Measurements from ENCODE around the gene COCH. TPM values are rescaled to one million over a fixed set of nuclear protein-coding genes. Genes with fewer than 3 reads are reported as not detected.

The COCH gene
- total and polyA plus RNA-seq, 9 donors, result 0.30 to 2.6 (median 1.2) TPM; not detected in 1

DNA sequence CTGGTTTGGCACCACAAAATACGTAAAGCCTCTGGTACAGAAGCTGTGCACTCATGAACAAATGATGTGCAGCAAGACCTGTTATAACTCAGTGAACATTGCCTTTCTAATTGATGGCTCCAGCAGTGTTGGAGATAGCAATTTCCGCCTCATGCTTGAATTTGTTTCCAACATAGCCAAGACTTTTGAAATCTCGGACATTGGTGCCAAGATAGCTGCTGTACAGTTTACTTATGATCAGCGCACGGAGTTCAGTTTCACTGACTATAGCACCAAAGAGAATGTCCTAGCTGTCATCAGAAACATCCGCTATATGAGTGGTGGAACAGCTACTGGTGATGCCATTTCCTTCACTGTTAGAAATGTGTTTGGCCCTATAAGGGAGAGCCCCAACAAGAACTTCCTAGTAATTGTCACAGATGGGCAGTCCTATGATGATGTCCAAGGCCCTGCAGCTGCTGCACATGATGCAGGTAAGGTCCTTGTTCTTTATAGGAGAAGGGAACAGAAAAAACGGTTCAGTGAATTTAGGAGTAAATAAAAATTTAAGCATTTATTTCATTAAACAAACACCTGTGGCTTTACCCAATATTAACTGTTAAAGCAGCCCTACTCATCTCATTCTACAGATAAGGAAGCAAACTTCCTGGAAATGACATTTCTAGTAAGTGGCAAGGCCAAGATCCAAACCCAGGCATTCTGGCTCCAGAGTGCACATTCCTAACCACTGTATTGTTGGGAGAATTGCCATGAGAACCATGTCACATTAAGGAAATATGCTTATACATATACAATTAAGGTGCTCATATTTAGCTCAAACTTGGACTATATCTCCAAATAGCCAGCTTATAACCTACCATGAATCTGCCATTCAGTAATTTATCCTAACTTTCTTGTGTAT, 11.7 kb downstream of the COCH start:
- intact Hi-C loops (cut with DNase I), result no loop called here
- Histone ChIP-seq H3K27me3 (no peaks in the 10 kb centered on the region), H3K27ac (no peak overlapping the region), H3K4me3 (no peak overlapping the region), H3K36me3 (no peaks in the 10 kb centered on the region), H3K9me3 (no peaks in the 10 kb centered on the region), H3K4me1 (ENCODE audit: insufficient read depth) (no peaks in the 10 kb centered on the region)
- no peak for DNase-seq
- TF ChIP-seq, protein P1, sequence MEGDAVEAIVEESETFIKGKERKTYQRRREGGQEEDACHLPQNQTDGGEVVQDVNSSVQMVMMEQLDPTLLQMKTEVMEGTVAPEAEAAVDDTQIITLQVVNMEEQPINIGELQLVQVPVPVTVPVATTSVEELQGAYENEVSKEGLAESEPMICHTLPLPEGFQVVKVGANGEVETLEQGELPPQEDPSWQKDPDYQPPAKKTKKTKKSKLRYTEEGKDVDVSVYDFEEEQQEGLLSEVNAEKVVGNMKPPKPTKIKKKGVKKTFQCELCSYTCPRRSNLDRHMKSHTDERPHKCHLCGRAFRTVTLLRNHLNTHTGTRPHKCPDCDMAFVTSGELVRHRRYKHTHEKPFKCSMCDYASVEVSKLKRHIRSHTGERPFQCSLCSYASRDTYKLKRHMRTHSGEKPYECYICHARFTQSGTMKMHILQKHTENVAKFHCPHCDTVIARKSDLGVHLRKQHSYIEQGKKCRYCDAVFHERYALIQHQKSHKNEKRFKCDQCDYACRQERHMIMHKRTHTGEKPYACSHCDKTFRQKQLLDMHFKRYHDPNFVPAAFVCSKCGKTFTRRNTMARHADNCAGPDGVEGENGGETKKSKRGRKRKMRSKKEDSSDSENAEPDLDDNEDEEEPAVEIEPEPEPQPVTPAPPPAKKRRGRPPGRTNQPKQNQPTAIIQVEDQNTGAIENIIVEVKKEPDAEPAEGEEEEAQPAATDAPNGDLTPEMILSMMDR (IDR thresholded peaks at IDR 0.05), result no peak
- TF ChIP-seq EP300 (IDR thresholded peaks at IDR 0.05), result no peak
- 86 to 91% (median 87%) methylated on average over 7 of the region's 7 CpGs for WGBS, 3 donors

DNA sequence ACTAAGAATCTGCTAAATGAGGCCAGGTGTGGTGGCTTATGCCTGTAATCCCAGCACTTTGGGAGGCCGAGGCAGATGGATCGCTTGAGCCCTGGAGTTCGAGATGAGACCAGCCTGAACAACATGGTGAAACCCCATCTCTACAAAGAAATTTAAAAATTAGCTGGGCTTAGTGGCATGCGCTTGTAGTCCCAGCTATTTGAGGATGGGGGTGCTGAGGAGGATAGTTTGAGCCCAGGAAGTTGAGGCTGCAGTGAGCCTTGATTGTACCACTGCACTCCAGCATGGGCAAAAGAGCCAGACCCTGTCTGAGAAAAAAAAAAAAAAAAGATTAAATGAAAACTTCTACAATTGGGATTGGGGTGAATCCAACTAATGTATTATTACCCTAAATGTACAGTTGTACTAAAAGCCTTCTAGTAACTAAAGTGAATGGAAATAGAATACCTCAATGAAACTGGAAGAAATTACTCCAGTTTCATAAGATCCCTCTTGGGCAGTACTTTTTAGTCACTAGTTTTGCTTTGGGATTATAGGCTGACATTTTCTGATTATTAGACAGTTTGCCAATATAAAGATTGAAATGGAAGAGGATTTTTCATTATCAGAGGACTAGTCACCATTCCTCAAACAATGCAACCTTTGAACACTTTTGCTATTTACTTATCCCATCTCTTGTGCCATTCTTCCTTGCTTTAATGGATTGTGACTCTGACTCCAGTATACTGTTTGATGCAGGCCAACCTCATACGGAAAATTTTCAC, 14.3 kb downstream of the COCH start:
- intact Hi-C loops (cut with DNase I), result no loop called here
- H3K27me3 ChIP-seq, result no peaks in the 10 kb centered on the region
- H3K27ac ChIP-seq, result no peak overlapping the region
- TF ChIP-seq, protein P1 (IDR thresholded peaks at IDR 0.05), result no peak
- TF ChIP-seq EP300 (IDR thresholded peaks at IDR 0.05), result no peak
- no peak for TF ChIP-seq POLR2A (IDR thresholded peaks at IDR 0.05)
- DNase-seq, result no peak
- no peaks in the 10 kb centered on the region for H3K4me1 ChIP-seq (ENCODE audit: insufficient read depth)
- H3K36me3 ChIP-seq, result no peaks in the 10 kb centered on the region
- no peak overlapping the region for H3K4me3 ChIP-seq
- H3K9me3 ChIP-seq, result no peaks in the 10 kb centered on the region
- 94 to 99% (median 98%) methylated on average over 5 of the region's 5 CpGs for WGBS, 3 donors

DNA sequence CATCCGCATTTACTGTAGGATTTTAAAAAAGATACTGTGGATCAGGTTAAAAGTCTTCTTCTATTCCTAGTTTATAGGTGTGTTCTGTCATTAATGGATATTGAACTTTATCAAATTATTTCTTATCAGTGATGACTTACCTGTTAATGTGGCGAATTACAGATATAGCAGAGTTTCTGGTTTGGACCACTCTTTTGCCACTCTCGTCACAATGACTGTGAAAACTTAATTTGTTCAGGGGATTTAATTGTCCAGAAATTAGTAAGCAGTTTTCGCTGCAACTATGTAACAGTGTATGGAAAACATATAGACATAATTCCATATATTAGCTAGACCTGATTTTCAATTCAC, 14.9 kb downstream of the COCH start:
- 73 to 74% (median 73%) methylated on average over 4 of the region's 4 CpGs for WGBS, 3 donors
- intact Hi-C loops (cut with DNase I), result no loop called here

DNA sequence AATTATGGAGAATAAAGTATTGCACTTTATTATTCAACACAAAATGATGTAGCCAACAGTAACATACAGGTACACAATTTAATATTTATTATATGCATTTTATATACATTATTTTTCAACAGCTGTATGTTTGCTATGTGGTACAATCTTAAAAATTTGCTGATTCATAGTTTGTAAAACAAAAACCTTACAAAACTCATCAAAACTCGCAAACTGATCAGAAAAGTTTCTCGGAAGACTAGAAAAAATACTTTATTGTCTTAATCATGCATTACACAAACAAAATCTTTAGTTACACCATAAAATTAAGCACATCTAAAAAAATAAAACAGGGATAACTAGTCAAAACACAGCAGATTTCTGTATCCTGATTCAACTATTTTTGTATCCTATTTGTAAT, 19.5 kb downstream of the COCH start:
- H3K27ac ChIP-seq, result no peak overlapping the region
- H3K4me3 ChIP-seq, result no peak overlapping the region
- no peaks in the 10 kb centered on the region for H3K36me3 ChIP-seq
- H3K27me3 ChIP-seq, result no peaks in the 10 kb centered on the region
- H3K4me1 ChIP-seq (ENCODE audit: insufficient read depth), result no peaks in the 10 kb centered on the region
- intact Hi-C loops (cut with DNase I), result no loop called here
- no peak for TF ChIP-seq POLR2A (IDR thresholded peaks at IDR 0.05)
- TF ChIP-seq, protein P1 (IDR thresholded peaks at IDR 0.05), result no peak
- TF ChIP-seq EP300 (IDR thresholded peaks at IDR 0.05), result no peak
- WGBS, 3 donors, result 79 to 89% (median 84%) methylated on average over 2 of the region's 2 CpGs
- H3K9me3 ChIP-seq, result no peaks in the 10 kb centered on the region
- no peak for DNase-seq

More for the DNA sequence above, 14.9 kb downstream of the COCH start:
- no peaks in the 10 kb centered on the region for H3K36me3 ChIP-seq
- no peaks in the 10 kb centered on the region for H3K4me1 ChIP-seq (ENCODE audit: insufficient read depth)
- DNase-seq, result no peak
- no peak overlapping the region for H3K4me3 ChIP-seq
- H3K27ac ChIP-seq, result no peak overlapping the region
- H3K27me3 ChIP-seq, result no peaks in the 10 kb centered on the region
- H3K9me3 ChIP-seq, result no peaks in the 10 kb centered on the region
- TF ChIP-seq, protein P1 (IDR thresholded peaks at IDR 0.05), result no peak
- TF ChIP-seq POLR2A (IDR thresholded peaks at IDR 0.05) (no peak), EP300 (IDR thresholded peaks at IDR 0.05) (no peak)
